Suprapubic skin (tissue), 4 donors: ENCODE measurements around the gene NOS3. TPM values are rescaled to one million over a fixed set of nuclear protein-coding genes. Genes with fewer than 3 reads are reported as not detected.

Experiments used
- DNase-seq, 2 donors: peaks; one replicate each; pipeline ENCODE4 v3.0.0-alpha.2; 2019; ENCODE audit warnings: low spot score in 2 of 2
- H3K27ac ChIP-seq: fragments of 200-600 bp; sonication (generic); one replicate; pipeline ENCODE4 v1.5.1; 2019
- H3K27me3 ChIP-seq: fragments of 200-600 bp; sonication (generic); one replicate; pipeline ENCODE4 v1.5.1; 2019
- H3K36me3 ChIP-seq: fragments of 200-600 bp; sonication (generic); one replicate; pipeline ENCODE4 v1.5.1; 2019
- H3K4me1 ChIP-seq: fragments of 200-600 bp; sonication (generic); one replicate; pipeline ENCODE4 v1.5.1; 2019
- H3K4me3 ChIP-seq: fragments of 200-600 bp; sonication (generic); one replicate; pipeline ENCODE4 v1.5.1; 2019; ENCODE audit warnings: mild to moderate bottlenecking
- H3K9me3 ChIP-seq: fragments of 200-600 bp; sonication (generic); one replicate; pipeline ENCODE4 v1.5.1; 2019
- EP300 ChIP-seq: sonication (generic); formaldehyde crosslinking; IDR thresholded peaks from one replicate; pipeline ENCODE4 v1.6.1; 2017; ENCODE audit warnings: antibody characterized with exemption
- POLR2A ChIP-seq, 2 donors: fragments of 450-650 bp; IDR thresholded peaks; one replicate each; pipeline ENCODE4 v1.6.1; 2017; ENCODE audit warnings: antibody characterized with exemption in 2 of 2, mild to moderate bottlenecking in 2 of 2, moderate library complexity in 2 of 2
- POLR2AphosphoS5 ChIP-seq, 3 donors: sonication (generic); formaldehyde crosslinking; IDR thresholded peaks; one replicate each; pipeline ENCODE4 v1.6.1; 2017; ENCODE audit warnings: antibody characterized with exemption in 3 of 3
- WGBS: methylation state at CpG from one replicate; pipeline ENCODE4 v1.1.5; 2018; 5-methylcytosine and 5-hydroxymethylcytosine counted together
- total RNA-seq, 4 donors: library from RNA; depleted of rRNA; stranded (reverse); fragments of >200 nt; gene quantifications; one replicate each; pipeline ENCODE4 v1.1.0, GENCODE V29; 2016
- TF ChIP-seq, protein P1 (sequence below), 2 donors: fragments of 200-600 bp in 1 of 2; fragments of 450-650 bp in 1 of 2; sonication (generic) in 1 of 2; IDR thresholded peaks; one replicate each; pipeline ENCODE4 v1.5.1; 2016 to 2019; ENCODE audit warnings: antibody characterized with exemption in 2 of 2, mild to moderate bottlenecking in 1 of 2, moderate library complexity in 1 of 2

Gene NOS3
- total RNA-seq, 4 donors from 2014 or later: 2.6 to 10.9 (median 6.8) TPM

DNA sequence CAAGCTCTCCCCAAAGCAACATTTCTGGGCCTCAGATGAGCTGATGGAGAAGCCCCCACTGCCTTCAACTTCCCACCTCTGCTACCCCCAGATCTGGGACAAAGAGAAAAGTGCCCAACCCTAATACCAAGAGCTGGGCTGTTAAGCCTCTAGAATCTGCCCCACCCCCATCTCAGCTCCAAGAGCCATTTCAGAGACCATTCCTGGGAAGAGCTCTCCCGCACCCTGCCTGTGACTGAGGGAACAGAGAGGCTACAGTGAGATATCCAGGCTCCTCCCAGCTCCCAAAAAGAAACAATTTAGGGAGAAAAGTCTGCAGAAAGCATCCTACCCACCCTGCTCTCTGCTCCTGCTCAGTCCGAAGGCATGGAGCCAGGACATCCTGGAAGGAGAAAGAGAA is 10.2 kb upstream of the NOS3 start:
- peaks cover 75% of the 10 kb centered on the region for H3K27me3 ChIP-seq
- TF ChIP-seq, protein P1, sequence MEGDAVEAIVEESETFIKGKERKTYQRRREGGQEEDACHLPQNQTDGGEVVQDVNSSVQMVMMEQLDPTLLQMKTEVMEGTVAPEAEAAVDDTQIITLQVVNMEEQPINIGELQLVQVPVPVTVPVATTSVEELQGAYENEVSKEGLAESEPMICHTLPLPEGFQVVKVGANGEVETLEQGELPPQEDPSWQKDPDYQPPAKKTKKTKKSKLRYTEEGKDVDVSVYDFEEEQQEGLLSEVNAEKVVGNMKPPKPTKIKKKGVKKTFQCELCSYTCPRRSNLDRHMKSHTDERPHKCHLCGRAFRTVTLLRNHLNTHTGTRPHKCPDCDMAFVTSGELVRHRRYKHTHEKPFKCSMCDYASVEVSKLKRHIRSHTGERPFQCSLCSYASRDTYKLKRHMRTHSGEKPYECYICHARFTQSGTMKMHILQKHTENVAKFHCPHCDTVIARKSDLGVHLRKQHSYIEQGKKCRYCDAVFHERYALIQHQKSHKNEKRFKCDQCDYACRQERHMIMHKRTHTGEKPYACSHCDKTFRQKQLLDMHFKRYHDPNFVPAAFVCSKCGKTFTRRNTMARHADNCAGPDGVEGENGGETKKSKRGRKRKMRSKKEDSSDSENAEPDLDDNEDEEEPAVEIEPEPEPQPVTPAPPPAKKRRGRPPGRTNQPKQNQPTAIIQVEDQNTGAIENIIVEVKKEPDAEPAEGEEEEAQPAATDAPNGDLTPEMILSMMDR (IDR thresholded peaks at IDR 0.05): no peak
- TF ChIP-seq POLR2AphosphoS5 (IDR thresholded peaks at IDR 0.05): no peak
- TF ChIP-seq EP300: no peak
- TF ChIP-seq POLR2A (IDR thresholded peaks at IDR 0.05): no peak

GRCh38 chr7:150981644-150982043 is 9.2 kb upstream of the NOS3 start:
- TF ChIP-seq EP300 (no peak), POLR2AphosphoS5 (IDR thresholded peaks at IDR 0.05) (no peak), POLR2A (IDR thresholded peaks at IDR 0.05) (no peak)
- TF ChIP-seq, protein P1 (IDR thresholded peaks at IDR 0.05): no peak
- no peaks in the 10 kb centered on the region for H3K36me3 ChIP-seq
- H3K4me1 ChIP-seq: peaks cover 22% of the 10 kb centered on the region
- H3K27ac ChIP-seq: no peak overlapping the region
- peaks cover 68% of the 10 kb centered on the region for H3K27me3 ChIP-seq
- no peaks in the 10 kb centered on the region for H3K9me3 ChIP-seq
- 66% methylated on average over 5 of the region's 6 CpGs for WGBS
- no peak overlapping the region for H3K4me3 ChIP-seq
- DNase-seq: no peak

More for the DNA sequence above, 10.2 kb upstream of the NOS3 start:
- Histone ChIP-seq H3K36me3 (no peaks in the 10 kb centered on the region), H3K4me1 (peaks cover 22% of the 10 kb centered on the region), H3K27ac (no peak overlapping the region), H3K9me3 (no peaks in the 10 kb centered on the region), H3K4me3 (no peak overlapping the region)
- no peak for DNase-seq
- WGBS: 47% methylated on average over 2 of the region's 2 CpGs

DNA sequence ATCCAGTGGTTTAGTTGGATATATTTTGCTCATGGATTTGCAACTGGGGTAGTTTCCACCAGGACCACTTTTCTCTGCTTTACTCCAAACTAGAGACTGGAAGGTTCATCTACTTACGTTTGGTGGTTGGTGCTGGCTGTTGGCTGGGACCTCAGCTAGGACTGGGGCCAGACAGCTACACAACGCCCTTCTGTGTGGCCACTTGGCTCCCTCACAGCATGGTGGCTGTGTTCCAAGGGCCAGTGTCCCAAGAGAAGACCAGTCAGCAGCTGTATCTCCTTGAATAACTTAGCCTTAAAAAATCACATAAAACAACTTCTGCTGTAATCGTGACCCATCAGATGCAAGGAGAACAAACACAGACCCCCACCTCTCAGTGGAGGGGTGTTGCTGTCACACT is 8.5 kb upstream of the NOS3 start:
- TF ChIP-seq, protein P1 (IDR thresholded peaks at IDR 0.05): no peak
- no peak for TF ChIP-seq POLR2A (IDR thresholded peaks at IDR 0.05)
- no peak for TF ChIP-seq EP300
- no peak for TF ChIP-seq POLR2AphosphoS5 (IDR thresholded peaks at IDR 0.05)
- DNase-seq: no peak
- peaks cover 18% of the 10 kb centered on the region for H3K4me1 ChIP-seq
- no peak overlapping the region for H3K27ac ChIP-seq
- H3K27me3 ChIP-seq: peaks cover 64% of the 10 kb centered on the region
- H3K9me3 ChIP-seq: no peaks in the 10 kb centered on the region
- no peaks in the 10 kb centered on the region for H3K36me3 ChIP-seq
- H3K4me3 ChIP-seq: no peak overlapping the region
- 37% methylated on average over 3 of the region's 3 CpGs for WGBS

- Histone ChIP-seq H3K9me3 (no peaks in the 10 kb centered on the region), H3K27ac (no peak overlapping the region), H3K4me1 (peaks cover 13% of the 10 kb centered on the region), H3K36me3 (no peaks in the 10 kb centered on the region), H3K4me3 (no peak overlapping the region), H3K27me3 (peaks cover 55% of the 10 kb centered on the region)
- 9% methylated on average over 2 of the region's 2 CpGs for whole genome bisulfite sequencing
- TF ChIP-seq EP300 (no peak), POLR2A (IDR thresholded peaks at IDR 0.05) (no peak), POLR2AphosphoS5 (IDR thresholded peaks at IDR 0.05) (no peak)
- TF ChIP-seq, protein P1 (IDR thresholded peaks at IDR 0.05): no peak
- no peak for DNase-seq
Observed at GRCh38 chr7:150983893-150984368, 6.9 kb upstream of the NOS3 start.

DNA sequence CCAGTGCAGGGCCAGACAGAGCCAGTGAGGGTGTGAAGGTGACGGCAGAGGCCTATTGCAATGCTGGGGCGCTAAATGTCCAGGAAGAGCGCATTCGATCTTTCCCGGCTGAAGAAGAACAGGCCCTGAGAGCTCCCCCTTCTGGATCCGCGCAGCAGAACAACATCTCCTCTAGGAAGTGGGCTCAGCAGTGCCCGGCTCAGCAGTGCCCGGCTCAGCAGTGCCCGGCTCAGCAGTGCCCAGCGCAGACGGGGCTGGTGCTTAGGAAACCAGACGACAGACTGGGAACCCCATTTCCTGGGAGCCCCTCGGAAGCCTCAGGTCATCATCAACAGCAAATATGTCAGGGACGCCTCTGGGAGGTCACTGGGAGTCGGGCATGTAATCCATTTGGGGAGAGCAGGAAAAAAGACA is 4.7 kb upstream of the NOS3 start:
- Histone ChIP-seq H3K27ac (no peak overlapping the region), H3K9me3 (no peaks in the 10 kb centered on the region), H3K4me1 (peaks cover 12% of the 10 kb centered on the region), H3K4me3 (no peak overlapping the region), H3K27me3 (peaks cover 33% of the 10 kb centered on the region), H3K36me3 (no peaks in the 10 kb centered on the region)
- WGBS: 16% methylated on average over 8 of the region's 16 CpGs
- no peak for DNase-seq
- TF ChIP-seq, protein P1 (IDR thresholded peaks at IDR 0.05): peak in 1 of 2 donors; percentile 65
- TF ChIP-seq POLR2A (IDR thresholded peaks at IDR 0.05) (no peak), POLR2AphosphoS5 (IDR thresholded peaks at IDR 0.05) (no peak), EP300 (no peak)
